ENCODE measurements around the gene GNG2. TPM values are rescaled to one million over a fixed set of nuclear protein-coding genes. Genes with fewer than 3 reads are reported as not detected.
A peak's percentile ranks its signal among the peaks of the same experiment; 100 is the strongest.

GNG2 gene
- total RNA-seq, 1 experiment from 2014 or later, result 7.0 TPM

DNA sequence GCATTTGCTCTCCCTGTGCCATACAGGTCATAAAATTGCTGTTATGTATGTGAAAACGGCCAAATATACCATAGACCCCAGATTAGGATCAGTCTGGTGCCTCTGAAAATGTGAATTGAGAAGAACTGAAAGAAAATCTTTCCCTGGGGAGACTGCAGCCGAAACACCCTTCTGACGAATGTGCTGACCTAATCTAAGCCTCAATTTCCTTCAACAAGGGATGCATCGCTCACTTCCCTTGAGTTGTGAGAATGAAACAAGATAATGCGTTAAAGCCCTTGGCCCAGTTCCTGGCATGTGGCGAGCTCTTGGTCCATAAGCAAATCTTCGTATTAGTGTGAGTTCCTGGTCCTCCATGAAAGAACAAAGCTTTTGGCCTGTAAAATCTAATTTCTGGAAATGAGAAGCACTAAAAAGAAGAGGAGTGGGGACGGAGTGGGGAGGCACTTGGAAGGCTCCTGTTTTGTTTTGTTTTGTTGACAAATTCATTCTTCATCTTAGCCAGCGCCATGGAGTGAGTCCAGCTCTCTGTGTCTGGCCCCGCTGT is 79.4 kb downstream of the GNG2 start:
- Histone ChIP-seq H3K9ac (ENCODE audit: extremely low read depth, insufficient read length, low read length) (no peak overlapping the region), H4K8ac (replicated peaks; ENCODE audit: insufficient read length, low read depth, low read length) (no peak overlapping the region)
- H3K27ac Mint-ChIP-seq, result peak overlapping the region in 1 of 3 experiments; percentile 41; a peak in 3 of 7 replicates

More for the DNA sequence above, 79.4 kb downstream of the GNG2 start:
- WGBS (ENCODE audit: extremely low coverage, insufficient read length, low lambda C conversion rate), result no CpG with 5 or more reads among the region's 10 CpGs
- no peak overlapping the region for H2BK15ac ChIP-seq (ENCODE audit: low read depth, low read length)
- H2BK5ac ChIP-seq (ENCODE audit: insufficient read length, low read length), result no peak overlapping the region
- no peak overlapping the region for H4K5ac ChIP-seq (ENCODE audit: insufficient read length, low read depth, low read length)
- no peak for TF ChIP-seq CTCF (conservative IDR thresholded peaks at IDR 0.05)
- no peak overlapping the region for H2BK120ac ChIP-seq (ENCODE audit: low read depth, low read length, poor library complexity, severe bottlenecking)
- no peaks in the 10 kb centered on the region for H3K23me2 ChIP-seq (ENCODE audit: insufficient read length, low read depth, low read length, poor library complexity, severe bottlenecking)
- Mint-ChIP-seq H3K36me3 (ENCODE audit: insufficient read depth in 1 of 3, low read depth in 3 of 3) (no peaks in the 10 kb centered on the region), H3K4me1 (peaks cover 13 to 21% of the 10 kb centered on the region in 2 experiments), H3K9me3 (no peaks in the 10 kb centered on the region), H3K4me3 (no peak overlapping the region), H3K27me3 (ENCODE audit: low read depth) (no peaks in the 10 kb centered on the region)
- no peak overlapping the region for H2BK12ac ChIP-seq (ENCODE audit: insufficient read length, low read depth, low read length)
- no peaks in the 10 kb centered on the region for H3K79me1 ChIP-seq (ENCODE audit: insufficient read depth, low read depth, low read length, poor library complexity, severe bottlenecking)
- no peak overlapping the region for H3K18ac ChIP-seq (ENCODE audit: insufficient read length, low read depth, low read length)
- H3K9me3 ChIP-seq (ENCODE audit: control insufficient read depth, low read depth, low read length), result no peaks in the 10 kb centered on the region
- H2BK20ac ChIP-seq (ENCODE audit: low read depth, low read length, poor library complexity, severe bottlenecking), result no peak overlapping the region
- no peaks in the 10 kb centered on the region for H3K4me1 ChIP-seq (ENCODE audit: insufficient read depth, low read length)
- H3K23ac ChIP-seq (ENCODE audit: insufficient read length, low read depth, low read length), result no peak overlapping the region
- no peaks in the 10 kb centered on the region for H4K20me1 ChIP-seq (ENCODE audit: control insufficient read depth, insufficient read depth, insufficient read length)
- H3K4me2 ChIP-seq (ENCODE audit: insufficient read depth, insufficient read length, low read length), result no peak overlapping the region
- no peaks in the 10 kb centered on the region for H3K27me3 ChIP-seq (ENCODE audit: insufficient read depth, low read length)
- H2AK5ac ChIP-seq (ENCODE audit: insufficient read length, low read length), result no peak overlapping the region
- H3K27ac ChIP-seq (ENCODE audit: insufficient read length, low read depth, low read length), result no peak overlapping the region
- no peak overlapping the region for H3K56ac ChIP-seq (ENCODE audit: insufficient read length, low read depth, low read length)
- no peak overlapping the region for H3K14ac ChIP-seq (ENCODE audit: insufficient read depth, low read length)
- no peak for DNase-seq
- H3K4ac ChIP-seq (ENCODE audit: low read depth, low read length), result no peak overlapping the region
- H4K91ac ChIP-seq (ENCODE audit: insufficient read length, low read depth, low read length), result no peak overlapping the region
- no peak overlapping the region for H3T11ph ChIP-seq (ENCODE audit: low read length)
- H3K79me2 ChIP-seq (ENCODE audit: insufficient read depth, low read length), result no peaks in the 10 kb centered on the region
- H2AFZ ChIP-seq (ENCODE audit: low read length), result no peak overlapping the region
